ENCODE data around the gene VOPP1.

Gene VOPP1

DNA sequence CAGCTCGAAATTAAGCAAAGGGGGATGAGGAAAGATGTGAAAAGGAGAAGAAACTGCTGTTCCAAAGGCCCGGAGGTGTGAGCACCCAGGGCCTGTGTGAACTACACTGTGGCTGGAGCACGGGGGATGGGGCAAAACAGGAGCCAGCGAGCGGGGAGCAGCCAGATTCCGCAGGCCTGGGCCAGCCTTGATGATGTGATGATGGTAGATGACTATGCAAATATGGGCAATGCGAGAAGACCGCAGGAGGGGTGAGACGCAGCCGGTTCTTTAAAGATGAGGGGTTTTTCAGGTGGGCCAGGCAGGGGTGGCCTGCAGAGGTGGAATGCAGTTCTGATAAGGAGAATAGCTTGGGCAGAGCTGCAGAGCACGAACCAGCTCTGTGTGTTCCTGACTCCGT, 145.6 kb downstream of the VOPP1 start:
- no peak for DNase-seq (ENCODE audit: low read depth, low spot score)

DNA sequence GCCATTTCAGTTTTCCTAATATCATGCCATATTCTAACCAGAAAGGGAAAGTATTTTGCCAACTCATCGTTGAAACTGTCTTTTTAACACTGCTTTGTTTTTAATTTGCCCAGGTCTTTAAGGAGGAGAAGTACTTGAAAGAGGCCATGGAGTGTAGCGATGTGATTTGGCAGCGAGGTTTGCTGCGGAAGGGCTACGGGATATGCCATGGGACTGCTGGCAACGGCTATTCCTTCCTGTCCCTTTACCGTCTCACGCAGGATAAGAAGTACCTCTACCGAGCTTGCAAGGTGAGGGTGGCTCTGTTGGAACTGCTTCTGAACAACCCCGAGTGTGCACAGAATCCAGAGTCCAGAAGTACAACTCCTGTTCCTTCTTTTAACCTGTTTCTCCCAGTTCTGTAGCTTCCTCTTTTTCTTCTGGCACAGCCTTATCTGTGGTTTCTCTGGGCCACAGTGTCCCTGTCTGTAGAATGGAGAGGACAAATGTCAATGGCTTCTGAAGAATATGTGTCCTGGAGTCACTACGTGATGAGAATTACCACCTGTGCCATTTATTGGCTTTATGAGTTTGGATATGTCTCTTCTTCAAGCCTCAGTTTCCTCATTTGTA, 147.1 kb downstream of the VOPP1 start:
- ChIA-PET POLR2A (no interaction called here), CTCF (interaction anchor here (1.3 to 6.9 kb wide), 3 partner anchors 11 to 175 kb away, joined by 3 to 89 read pairs (median 33); no protein-coding TSS in a partner anchor)
- H3K4me3 ChIP-seq (ENCODE audit: low read depth, low read length) = no peak overlapping the region
- DNase-seq (ENCODE audit: low read depth, low spot score) = no peak
- TF ChIP-seq, protein P1, sequence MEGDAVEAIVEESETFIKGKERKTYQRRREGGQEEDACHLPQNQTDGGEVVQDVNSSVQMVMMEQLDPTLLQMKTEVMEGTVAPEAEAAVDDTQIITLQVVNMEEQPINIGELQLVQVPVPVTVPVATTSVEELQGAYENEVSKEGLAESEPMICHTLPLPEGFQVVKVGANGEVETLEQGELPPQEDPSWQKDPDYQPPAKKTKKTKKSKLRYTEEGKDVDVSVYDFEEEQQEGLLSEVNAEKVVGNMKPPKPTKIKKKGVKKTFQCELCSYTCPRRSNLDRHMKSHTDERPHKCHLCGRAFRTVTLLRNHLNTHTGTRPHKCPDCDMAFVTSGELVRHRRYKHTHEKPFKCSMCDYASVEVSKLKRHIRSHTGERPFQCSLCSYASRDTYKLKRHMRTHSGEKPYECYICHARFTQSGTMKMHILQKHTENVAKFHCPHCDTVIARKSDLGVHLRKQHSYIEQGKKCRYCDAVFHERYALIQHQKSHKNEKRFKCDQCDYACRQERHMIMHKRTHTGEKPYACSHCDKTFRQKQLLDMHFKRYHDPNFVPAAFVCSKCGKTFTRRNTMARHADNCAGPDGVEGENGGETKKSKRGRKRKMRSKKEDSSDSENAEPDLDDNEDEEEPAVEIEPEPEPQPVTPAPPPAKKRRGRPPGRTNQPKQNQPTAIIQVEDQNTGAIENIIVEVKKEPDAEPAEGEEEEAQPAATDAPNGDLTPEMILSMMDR (IDR thresholded peaks at IDR 0.05; ENCODE audit: insufficient read depth, low read length, missing control alignments) = no peak

More for the DNA sequence above, 145.6 kb downstream of the VOPP1 start:
- CTCF ChIA-PET = interaction anchor here (1.6 to 6.9 kb wide), 3 partner anchors 12 to 147 kb away, joined by 5 to 89 read pairs (median 33); no protein-coding TSS in a partner anchor
- H3K4me3 ChIP-seq (ENCODE audit: low read depth, low read length) = no peak overlapping the region
- TF ChIP-seq, protein P1 (IDR thresholded peaks at IDR 0.05; ENCODE audit: insufficient read depth, low read length, missing control alignments) = no peak
- POLR2A ChIA-PET = no interaction called here

DNA sequence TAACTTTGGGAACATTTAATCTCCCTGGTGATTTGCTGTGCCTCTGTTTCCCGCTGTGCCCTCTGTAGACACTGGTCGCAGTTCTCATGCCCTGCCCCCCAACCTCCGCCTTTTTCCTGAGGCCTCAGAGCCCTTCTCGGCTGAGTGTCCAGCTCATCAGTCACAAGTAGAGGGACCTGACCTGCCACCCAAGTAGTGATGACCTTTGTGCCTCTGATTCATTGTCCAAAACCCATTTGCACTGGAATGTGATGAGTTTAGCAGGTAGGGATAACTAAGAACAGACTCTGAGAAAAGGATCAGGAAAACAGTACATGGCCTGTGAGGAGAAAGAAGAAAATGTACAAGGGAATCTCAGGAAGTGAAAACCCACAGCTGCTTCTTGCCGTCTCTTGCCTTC, 148.4 kb downstream of the VOPP1 start:
- POLR2A ChIA-PET = no interaction called here
- no peak overlapping the region for H3K4me3 ChIP-seq (ENCODE audit: low read depth, low read length)
- CTCF ChIA-PET = interaction anchor here (0.7 to 6.9 kb wide), 13 partner anchors 9 to 650 kb away, joined by 3 to 89 read pairs (median 4); no protein-coding TSS in a partner anchor
- TF ChIP-seq, protein P1 (IDR thresholded peaks at IDR 0.05; ENCODE audit: insufficient read depth, low read length, missing control alignments) = no peak
- DNase-seq (ENCODE audit: low read depth, low spot score) = no peak

DNA sequence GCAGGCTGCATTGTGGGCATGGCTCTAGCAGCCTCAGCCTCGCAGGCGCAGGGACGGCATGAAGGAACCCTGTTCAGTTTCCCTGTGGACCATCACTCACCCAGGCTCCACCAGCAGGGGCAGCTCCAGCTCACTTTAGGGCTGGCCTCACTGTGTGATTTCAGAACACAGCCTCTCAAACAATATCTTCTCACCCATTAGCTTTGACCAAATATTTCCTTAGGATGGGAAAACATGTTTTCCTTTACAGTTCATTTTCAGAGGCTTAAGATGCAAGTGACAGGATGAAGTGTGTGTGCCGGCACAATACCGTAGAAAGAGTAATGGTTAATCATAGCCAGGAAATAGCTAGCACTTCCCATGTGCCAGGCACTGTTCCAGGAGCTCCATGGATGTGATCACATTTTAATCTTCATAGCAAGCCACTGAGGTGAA, 149.0 kb downstream of the VOPP1 start:
- no peak overlapping the region for H3K4me3 ChIP-seq (ENCODE audit: low read depth, low read length)
- TF ChIP-seq, protein P1 (IDR thresholded peaks at IDR 0.05; ENCODE audit: insufficient read depth, low read length, missing control alignments) = peak; percentile 44
- CTCF ChIA-PET = interaction anchor here (0.7 to 6.9 kb wide), 11 partner anchors 9 to 650 kb away, joined by 3 to 89 read pairs (median 4); no protein-coding TSS in a partner anchor
- POLR2A ChIA-PET = no interaction called here
- no peak for DNase-seq (ENCODE audit: low read depth, low spot score)
